NOMO-1 treated with DMSO at 0.1 percent for 48 hours (cell line): ENCODE measurements around the gene DAB2.
"Not testable (repeated sequence)": the region's sequence is repeated elsewhere in the genome, so short reads cannot be mapped to it uniquely, and the experiment has no call there.

Source experiments
- DNase-seq: peaks from one replicate; lab custom pipeline; 2025; ENCODE audit not compliant: unreplicated experiment; lab: John Stamatoyannopoulos, UW

The DAB2 gene

GRCh38 chr5:39352170-39352569 is 72.6 kb downstream of the DAB2 start:
- no peak for DNase-seq

GRCh38 chr5:39349484-39349883 is 75.3 kb downstream of the DAB2 start:
- no peak for DNase-seq

- DNase-seq, result no peak
These were observed 82.3 kb downstream of the DAB2 start for GRCh38 chr5:39342460-39342859.

GRCh38 chr5:39341896-39342295 is 82.9 kb downstream of the DAB2 start:
- DNase-seq, result no peak

- DNase-seq, result no peak
These were observed 84.3 kb downstream of the DAB2 start for GRCh38 chr5:39340506-39340905.

DNA sequence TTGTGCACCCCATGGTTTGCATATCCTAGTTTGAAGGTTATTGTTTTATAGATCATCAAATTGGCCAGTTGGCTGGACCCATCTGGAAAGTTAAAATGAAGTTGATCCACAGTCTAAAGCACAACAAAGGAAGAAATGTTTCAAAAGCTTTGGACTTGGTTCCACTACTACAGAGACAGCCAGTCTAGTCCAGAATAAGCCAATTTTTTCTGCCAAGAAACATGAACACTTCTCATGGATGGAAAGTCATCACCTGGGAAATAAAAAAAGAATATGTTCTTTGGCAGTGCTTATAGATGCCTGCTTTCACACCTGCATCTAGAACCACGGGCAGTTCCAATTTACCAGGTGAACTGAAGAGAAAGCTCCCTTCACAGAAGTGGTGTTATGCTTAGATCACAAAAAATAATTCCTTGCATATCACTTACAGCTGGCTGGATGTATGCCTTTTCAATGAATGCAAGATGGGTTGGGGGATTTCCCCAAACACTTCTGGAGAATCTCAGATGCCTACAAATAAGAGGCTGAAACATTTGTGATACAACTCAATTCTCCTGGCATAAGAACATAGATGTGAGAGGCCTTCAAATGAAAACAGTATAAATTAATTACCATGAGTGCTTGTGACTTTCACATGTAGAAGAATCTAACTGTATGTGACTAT is 87.4 kb downstream of the DAB2 start:
- no peak for DNase-seq

- not testable (repeated sequence) for DNase-seq
These were observed 90.5 kb downstream of the DAB2 start for GRCh38 chr5:39334296-39334695.

GRCh38 chr5:39333104-39333503 is 91.7 kb downstream of the DAB2 start:
- DNase-seq, result no peak

DNA sequence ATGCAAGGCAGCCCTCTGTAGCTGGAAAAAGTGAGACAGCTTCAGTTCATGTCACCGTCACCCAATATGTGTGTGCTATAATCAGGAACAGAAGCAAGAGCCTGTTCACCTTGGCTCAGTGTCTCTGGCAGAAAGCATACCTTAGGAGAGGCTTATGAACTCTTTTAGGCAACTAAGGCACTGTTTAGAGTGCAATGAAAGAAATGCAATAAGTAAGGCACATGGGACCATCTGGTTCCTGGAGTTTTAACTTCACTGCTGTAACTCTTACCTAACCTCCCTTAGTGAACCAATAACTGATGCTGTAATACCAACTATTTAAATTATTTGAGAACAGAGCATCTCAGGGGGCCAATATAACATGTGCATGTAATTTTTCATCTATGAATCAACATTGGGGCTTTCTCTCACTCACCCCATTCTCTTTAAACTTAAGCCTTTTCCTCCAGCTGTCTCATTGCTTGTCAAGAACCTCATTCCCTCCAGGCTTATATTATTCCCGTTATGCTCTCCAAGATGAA is 92.9 kb downstream of the DAB2 start:
- no peak for DNase-seq

GRCh38 chr5:39328731-39329130 is 96.0 kb downstream of the DAB2 start:
- no peak for DNase-seq

DNA sequence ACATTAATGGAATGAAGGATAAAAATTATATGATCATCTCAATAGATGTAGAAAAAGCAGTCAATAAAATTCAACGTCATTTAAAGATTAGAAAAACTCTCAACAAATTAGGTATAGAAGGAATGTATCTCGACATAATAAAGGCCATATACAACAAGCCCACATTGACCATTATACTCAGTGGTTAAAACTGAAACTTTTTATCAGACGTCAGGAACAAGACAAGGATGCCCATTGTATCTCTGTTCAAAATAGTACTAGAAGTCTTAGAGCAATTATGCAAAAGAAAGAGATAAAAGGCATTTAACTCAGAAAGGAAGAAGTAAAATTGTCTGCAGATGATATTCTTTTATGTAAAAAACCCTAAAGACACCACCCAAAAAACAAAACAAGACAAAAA is 101.2 kb downstream of the DAB2 start:
- DNase-seq, result no peak
